ENCODE measurements around the gene DDAH1. TPM values are rescaled to one million over a fixed set of nuclear protein-coding genes. Genes with fewer than 3 reads are reported as not detected.
A peak's percentile ranks its signal among the peaks of the same experiment; 100 is the strongest.

DDAH1 gene
- total RNA-seq, 2 experiments from 2014 or later, result 0.09 to 0.11 TPM

GRCh38 chr1:85306236-85306635 is 158.7 kb downstream of the DDAH1 start:
- peaks cover 8% of the 10 kb centered on the region for H3K4me1 Mint-ChIP-seq
- no peaks in the 10 kb centered on the region for H3K36me3 Mint-ChIP-seq (ENCODE audit: low read depth)
- H3K27me3 Mint-ChIP-seq, result peaks cover 41% of the 10 kb centered on the region
- no peak overlapping the region for H3K4me3 Mint-ChIP-seq
- DNase-seq (no peak), ATAC-seq (no peak)
- POLR2A ChIA-PET, result no interaction called here
- CTCF ChIA-PET, result interaction anchor here (1.0 kb wide), 1 partner anchor 31 kb away, joined by 3 read pairs; no protein-coding TSS in a partner anchor
- intact Hi-C loops (cut with DNase I, micrococcal nuclease), result loop anchor here (10.0 kb wide), 3 partner anchors 159 to 579 kb away; partner anchors contain the start of genes DDAH1 (in 1 of the 2) and ZNHIT6 (in 1 of the 2)
- H3K27ac Mint-ChIP-seq, result no peak overlapping the region
- H3K9me3 Mint-ChIP-seq (ENCODE audit: low read depth), result no peaks in the 10 kb centered on the region

GRCh38 chr1:85303440-85304162 is 161.4 kb downstream of the DDAH1 start:
- no peak overlapping the region for H3K27ac Mint-ChIP-seq
- H3K4me3 Mint-ChIP-seq, result no peak overlapping the region
- peaks cover 24% of the 10 kb centered on the region for H3K27me3 Mint-ChIP-seq
- intact Hi-C loops (cut with DNase I, micrococcal nuclease), result loop anchor here (10.0 kb wide), 3 partner anchors 161 to 581 kb away; partner anchors contain the start of genes DDAH1 (in 1 of the 2) and ZNHIT6 (in 1 of the 2)
- ATAC-seq (no peak), DNase-seq (no peak)
- H3K36me3 Mint-ChIP-seq (ENCODE audit: low read depth), result no peaks in the 10 kb centered on the region
- H3K9me3 Mint-ChIP-seq (ENCODE audit: low read depth), result no peaks in the 10 kb centered on the region
- POLR2A ChIA-PET, result no interaction called here
- peaks cover 9% of the 10 kb centered on the region for H3K4me1 Mint-ChIP-seq
- CTCF ChIA-PET, result interaction anchor here (1.7 kb wide), 1 partner anchor 12 kb away, joined by 4 read pairs; no protein-coding TSS in a partner anchor

GRCh38 chr1:85300140-85300539 is 164.8 kb downstream of the DDAH1 start:
- peaks cover 2% of the 10 kb centered on the region for H3K36me3 Mint-ChIP-seq (ENCODE audit: low read depth)
- peaks cover 29% of the 10 kb centered on the region for H3K27me3 Mint-ChIP-seq
- no peak overlapping the region for H3K4me3 Mint-ChIP-seq
- no peak for ATAC-seq
- no peak for DNase-seq
- H3K4me1 Mint-ChIP-seq, result peaks cover 22% of the 10 kb centered on the region
- intact Hi-C loops (cut with DNase I, micrococcal nuclease), result loop anchor here (10.0 kb wide), 3 partner anchors 165 to 585 kb away; partner anchors contain the start of genes DDAH1 (in 1 of the 2) and ZNHIT6 (in 1 of the 2)
- no peaks in the 10 kb centered on the region for H3K9me3 Mint-ChIP-seq (ENCODE audit: low read depth)
- H3K27ac Mint-ChIP-seq, result no peak overlapping the region
- CTCF ChIA-PET, result interaction anchor here (0.6 kb wide), 1 partner anchor 46 kb away, joined by 3 read pairs; no protein-coding TSS in a partner anchor
- POLR2A ChIA-PET, result no interaction called here

- Mint-ChIP-seq H3K27me3 (peaks cover 30% of the 10 kb centered on the region), H3K27ac (peak overlapping the region; percentile 72)
These were observed 166.9 kb downstream of the DDAH1 start for GRCh38 chr1:85297855-85298629.

GRCh38 chr1:85297538-85297854 is 167.5 kb downstream of the DDAH1 start:
- POLR2A ChIA-PET, result interaction anchor here (0.5 kb wide), 1 partner anchor 26 kb away, joined by 3 read pairs; no protein-coding TSS in a partner anchor
- H3K4me1 Mint-ChIP-seq, result peaks cover 26% of the 10 kb centered on the region

More at GRCh38 chr1:85297855-85298629, 166.9 kb downstream of the DDAH1 start:
- Mint-ChIP-seq H3K36me3 (ENCODE audit: low read depth) (peaks cover 2% of the 10 kb centered on the region), H3K4me1 (peaks cover 26% of the 10 kb centered on the region), H3K4me3 (peak overlapping the region; percentile 56), H3K9me3 (ENCODE audit: low read depth) (no peaks in the 10 kb centered on the region)
- ATAC-seq (peak; percentile 93), DNase-seq (peak; percentile 88)
- ChIA-PET POLR2A (interaction anchor here (0.5 to 1.0 kb wide), 3 partner anchors 22 to 447 kb away, joined by 3 to 11 read pairs (median 3); partner anchors contain the start of gene BCL10), CTCF (interaction anchor here (0.6 to 1.6 kb wide), 7 partner anchors 11 to 128 kb away, joined by 3 to 6 read pairs (median 4); partner anchors contain the start of gene BCL10)
- intact Hi-C loops (cut with DNase I, micrococcal nuclease), result loop anchor here (1.0 to 5.0 kb wide), 5 partner anchors 22 to 606 kb away; partner anchors contain the start of genes BCL10 (in 2 of the 2), SSX2IP (in 1 of the 2) and ZNHIT6 (in 1 of the 2)

GRCh38 chr1:85296980-85297379 is 168.0 kb downstream of the DDAH1 start:
- H3K9me3 Mint-ChIP-seq (ENCODE audit: low read depth), result no peaks in the 10 kb centered on the region
- CTCF ChIA-PET, result interaction anchor here (0.9 to 1.6 kb wide), 4 partner anchors 12 to 41 kb away, joined by 3 to 6 read pairs (median 4); partner anchors contain the start of gene BCL10
- POLR2A ChIA-PET, result no interaction called here
- no peak overlapping the region for H3K4me3 Mint-ChIP-seq
- no peak for ATAC-seq
- H3K27ac Mint-ChIP-seq, result no peak overlapping the region
- H3K36me3 Mint-ChIP-seq (ENCODE audit: low read depth), result peaks cover 2% of the 10 kb centered on the region
- intact Hi-C loops (cut with DNase I, micrococcal nuclease), result loop anchor here (5.0 kb wide), 2 partner anchors 410 to 605 kb away; partner anchors contain the start of genes SSX2IP (in 1 of the 2) and ZNHIT6 (in 1 of the 2)
- peaks cover 24% of the 10 kb centered on the region for H3K27me3 Mint-ChIP-seq
- DNase-seq, result no peak
- peaks cover 26% of the 10 kb centered on the region for H3K4me1 Mint-ChIP-seq

More at GRCh38 chr1:85297538-85297854, 167.5 kb downstream of the DDAH1 start:
- Mint-ChIP-seq H3K36me3 (ENCODE audit: low read depth) (peaks cover 2% of the 10 kb centered on the region), H3K27ac (peak overlapping the region; percentile 72), H3K9me3 (ENCODE audit: low read depth) (no peaks in the 10 kb centered on the region), H3K4me3 (peak overlapping the region; percentile 56), H3K27me3 (peaks cover 29% of the 10 kb centered on the region)
- ATAC-seq (no peak), DNase-seq (no peak)
- intact Hi-C loops (cut with DNase I, micrococcal nuclease), result loop anchor here (5.0 kb wide), 2 partner anchors 410 to 605 kb away; partner anchors contain the start of genes SSX2IP (in 1 of the 2) and ZNHIT6 (in 1 of the 2)
- CTCF ChIA-PET, result interaction anchor here (0.8 to 1.6 kb wide), 5 partner anchors 11 to 41 kb away, joined by 3 to 6 read pairs (median 3); partner anchors contain the start of gene BCL10

GRCh38 chr1:85295654-85296053 is 169.3 kb downstream of the DDAH1 start:
- ChIA-PET POLR2A (interaction anchor here (1.2 kb wide), 1 partner anchor 36 kb away, joined by 3 read pairs; the partner anchor contains the start of gene C1orf52), CTCF (interaction anchor here (1.2 to 1.3 kb wide), 2 partner anchors 37 to 41 kb away, joined by 3 to 4 read pairs; partner anchors contain the start of gene C1orf52)
- DNase-seq (no peak), ATAC-seq (no peak)
- Mint-ChIP-seq H3K4me3 (no peak overlapping the region), H3K27me3 (peaks cover 23% of the 10 kb centered on the region), H3K9me3 (ENCODE audit: low read depth) (no peaks in the 10 kb centered on the region), H3K4me1 (peaks cover 26% of the 10 kb centered on the region), H3K36me3 (ENCODE audit: low read depth) (peaks cover 2% of the 10 kb centered on the region), H3K27ac (no peak overlapping the region)
- intact Hi-C loops (cut with DNase I, micrococcal nuclease), result loop anchor here (5.0 kb wide), 2 partner anchors 412 to 603 kb away; partner anchors contain the start of genes SSX2IP (in 1 of the 2) and ZNHIT6 (in 1 of the 2)

- DNase-seq (no peak), ATAC-seq (no peak)
- Mint-ChIP-seq H3K27me3 (peaks cover 23% of the 10 kb centered on the region), H3K27ac (no peak overlapping the region), H3K4me1 (peaks cover 32% of the 10 kb centered on the region), H3K9me3 (ENCODE audit: low read depth) (no peaks in the 10 kb centered on the region), H3K4me3 (no peak overlapping the region), H3K36me3 (ENCODE audit: low read depth) (peaks cover 2% of the 10 kb centered on the region)
- POLR2A ChIA-PET, result interaction anchor here (1.2 kb wide), 2 partner anchors 10 to 36 kb away, joined by 3 to 5 read pairs; partner anchors contain the start of gene C1orf52
- intact Hi-C loops (cut with DNase I, micrococcal nuclease), result loop anchor here (5.0 kb wide), 2 partner anchors 412 to 603 kb away; partner anchors contain the start of genes SSX2IP (in 1 of the 2) and ZNHIT6 (in 1 of the 2)
- CTCF ChIA-PET, result interaction anchor here (0.8 to 1.3 kb wide), 3 partner anchors 19 to 40 kb away, joined by 3 to 4 read pairs (median 3); partner anchors contain the start of genes BCL10 and C1orf52
These were observed 169.9 kb downstream of the DDAH1 start for GRCh38 chr1:85295006-85295431.

GRCh38 chr1:85290826-85291225 is 174.1 kb downstream of the DDAH1 start:
- H3K9me3 Mint-ChIP-seq (ENCODE audit: low read depth), result no peaks in the 10 kb centered on the region
- ATAC-seq, result no peak
- peaks cover 14% of the 10 kb centered on the region for H3K27me3 Mint-ChIP-seq
- ChIA-PET CTCF (interaction anchor here (0.5 to 0.7 kb wide), 2 partner anchors 14 to 31 kb away, joined by 3 read pairs; no protein-coding TSS in a partner anchor), POLR2A (no interaction called here)
- no peak overlapping the region for H3K27ac Mint-ChIP-seq
- peaks cover 18% of the 10 kb centered on the region for H3K4me1 Mint-ChIP-seq
- no peak for DNase-seq
- intact Hi-C loops (cut with DNase I, micrococcal nuclease), result no loop called here
- H3K4me3 Mint-ChIP-seq, result no peak overlapping the region
- H3K36me3 Mint-ChIP-seq (ENCODE audit: low read depth), result no peaks in the 10 kb centered on the region

GRCh38 chr1:85289848-85290335 is 175.1 kb downstream of the DDAH1 start:
- H3K4me1 Mint-ChIP-seq, result peaks cover 16% of the 10 kb centered on the region
- DNase-seq (no peak), ATAC-seq (peak; percentile 80)
- H3K36me3 Mint-ChIP-seq (ENCODE audit: low read depth), result no peaks in the 10 kb centered on the region
- no peaks in the 10 kb centered on the region for H3K9me3 Mint-ChIP-seq (ENCODE audit: low read depth)
- no peak overlapping the region for H3K27ac Mint-ChIP-seq
- no peak overlapping the region for H3K4me3 Mint-ChIP-seq
- POLR2A ChIA-PET, result interaction anchor here (0.6 kb wide), 1 partner anchor 16 kb away, joined by 4 read pairs; no protein-coding TSS in a partner anchor
- CTCF ChIA-PET, result interaction anchor here (0.6 to 1.1 kb wide), 3 partner anchors 18 to 34 kb away, joined by 3 read pairs; no protein-coding TSS in a partner anchor
- H3K27me3 Mint-ChIP-seq, result peaks cover 12% of the 10 kb centered on the region
- intact Hi-C loops (cut with DNase I, micrococcal nuclease), result no loop called here
